ENCODE data around the gene PNCK. TPM values are rescaled to one million over a fixed set of nuclear protein-coding genes. Genes with fewer than 3 reads are reported as not detected.

The PNCK gene
- total and polyA plus RNA-seq, 2 of the 13 experiments (the other 11 are each of a cell fraction or from before 2014, with no cell fraction given): 33.1 TPM; not detected in 1

DNA sequence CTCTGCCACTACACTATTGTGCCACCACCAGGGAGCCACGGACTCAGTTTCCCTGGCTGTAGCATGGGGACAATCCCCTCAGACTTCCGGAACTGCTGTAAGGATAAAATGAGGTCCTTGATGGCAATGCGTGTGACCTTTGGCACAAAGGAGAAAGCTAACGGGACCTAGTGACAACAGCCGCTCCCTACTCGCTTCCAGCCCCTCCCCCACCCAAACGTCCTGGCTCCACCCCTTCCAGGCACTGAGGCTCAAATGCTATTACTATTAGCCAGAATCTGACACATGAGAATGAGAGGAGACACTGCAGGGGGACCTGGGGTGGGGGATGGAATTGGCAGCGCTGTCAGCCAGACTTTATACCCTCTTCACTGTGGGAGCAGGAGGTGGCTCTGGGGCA lies 32.0 kb downstream of the PNCK start (continued):
- TF ChIP-seq, protein P1, sequence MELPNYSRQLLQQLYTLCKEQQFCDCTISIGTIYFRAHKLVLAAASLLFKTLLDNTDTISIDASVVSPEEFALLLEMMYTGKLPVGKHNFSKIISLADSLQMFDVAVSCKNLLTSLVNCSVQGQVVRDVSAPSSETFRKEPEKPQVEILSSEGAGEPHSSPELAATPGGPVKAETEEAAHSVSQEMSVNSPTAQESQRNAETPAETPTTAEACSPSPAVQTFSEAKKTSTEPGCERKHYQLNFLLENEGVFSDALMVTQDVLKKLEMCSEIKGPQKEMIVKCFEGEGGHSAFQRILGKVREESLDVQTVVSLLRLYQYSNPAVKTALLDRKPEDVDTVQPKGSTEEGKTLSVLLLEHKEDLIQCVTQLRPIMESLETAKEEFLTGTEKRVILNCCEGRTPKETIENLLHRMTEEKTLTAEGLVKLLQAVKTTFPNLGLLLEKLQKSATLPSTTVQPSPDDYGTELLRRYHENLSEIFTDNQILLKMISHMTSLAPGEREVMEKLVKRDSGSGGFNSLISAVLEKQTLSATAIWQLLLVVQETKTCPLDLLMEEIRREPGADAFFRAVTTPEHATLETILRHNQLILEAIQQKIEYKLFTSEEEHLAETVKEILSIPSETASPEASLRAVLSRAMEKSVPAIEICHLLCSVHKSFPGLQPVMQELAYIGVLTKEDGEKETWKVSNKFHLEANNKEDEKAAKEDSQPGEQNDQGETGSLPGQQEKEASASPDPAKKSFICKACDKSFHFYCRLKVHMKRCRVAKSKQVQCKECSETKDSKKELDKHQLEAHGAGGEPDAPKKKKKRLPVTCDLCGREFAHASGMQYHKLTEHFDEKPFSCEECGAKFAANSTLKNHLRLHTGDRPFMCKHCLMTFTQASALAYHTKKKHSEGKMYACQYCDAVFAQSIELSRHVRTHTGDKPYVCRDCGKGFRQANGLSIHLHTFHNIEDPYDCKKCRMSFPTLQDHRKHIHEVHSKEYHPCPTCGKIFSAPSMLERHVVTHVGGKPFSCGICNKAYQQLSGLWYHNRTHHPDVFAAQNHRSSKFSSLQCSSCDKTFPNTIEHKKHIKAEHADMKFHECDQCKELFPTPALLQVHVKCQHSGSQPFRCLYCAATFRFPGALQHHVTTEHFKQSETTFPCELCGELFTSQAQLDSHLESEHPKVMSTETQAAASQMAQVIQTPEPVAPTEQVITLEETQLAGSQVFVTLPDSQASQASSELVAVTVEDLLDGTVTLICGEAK (IDR thresholded peaks at IDR 0.05): no peak
- TF ChIP-seq, protein P1 (CRISPR knock-in tag; IDR thresholded peaks at IDR 0.05): no peak
- no peak for TF ChIP-seq GLI4 (CRISPR knock-in tag; IDR thresholded peaks at IDR 0.05; ENCODE audit: borderline replicate concordance)
- TF ChIP-seq CEBPG (CRISPR knock-in tag; IDR thresholded peaks at IDR 0.05): no peak
- TF ChIP-seq, protein P2, sequence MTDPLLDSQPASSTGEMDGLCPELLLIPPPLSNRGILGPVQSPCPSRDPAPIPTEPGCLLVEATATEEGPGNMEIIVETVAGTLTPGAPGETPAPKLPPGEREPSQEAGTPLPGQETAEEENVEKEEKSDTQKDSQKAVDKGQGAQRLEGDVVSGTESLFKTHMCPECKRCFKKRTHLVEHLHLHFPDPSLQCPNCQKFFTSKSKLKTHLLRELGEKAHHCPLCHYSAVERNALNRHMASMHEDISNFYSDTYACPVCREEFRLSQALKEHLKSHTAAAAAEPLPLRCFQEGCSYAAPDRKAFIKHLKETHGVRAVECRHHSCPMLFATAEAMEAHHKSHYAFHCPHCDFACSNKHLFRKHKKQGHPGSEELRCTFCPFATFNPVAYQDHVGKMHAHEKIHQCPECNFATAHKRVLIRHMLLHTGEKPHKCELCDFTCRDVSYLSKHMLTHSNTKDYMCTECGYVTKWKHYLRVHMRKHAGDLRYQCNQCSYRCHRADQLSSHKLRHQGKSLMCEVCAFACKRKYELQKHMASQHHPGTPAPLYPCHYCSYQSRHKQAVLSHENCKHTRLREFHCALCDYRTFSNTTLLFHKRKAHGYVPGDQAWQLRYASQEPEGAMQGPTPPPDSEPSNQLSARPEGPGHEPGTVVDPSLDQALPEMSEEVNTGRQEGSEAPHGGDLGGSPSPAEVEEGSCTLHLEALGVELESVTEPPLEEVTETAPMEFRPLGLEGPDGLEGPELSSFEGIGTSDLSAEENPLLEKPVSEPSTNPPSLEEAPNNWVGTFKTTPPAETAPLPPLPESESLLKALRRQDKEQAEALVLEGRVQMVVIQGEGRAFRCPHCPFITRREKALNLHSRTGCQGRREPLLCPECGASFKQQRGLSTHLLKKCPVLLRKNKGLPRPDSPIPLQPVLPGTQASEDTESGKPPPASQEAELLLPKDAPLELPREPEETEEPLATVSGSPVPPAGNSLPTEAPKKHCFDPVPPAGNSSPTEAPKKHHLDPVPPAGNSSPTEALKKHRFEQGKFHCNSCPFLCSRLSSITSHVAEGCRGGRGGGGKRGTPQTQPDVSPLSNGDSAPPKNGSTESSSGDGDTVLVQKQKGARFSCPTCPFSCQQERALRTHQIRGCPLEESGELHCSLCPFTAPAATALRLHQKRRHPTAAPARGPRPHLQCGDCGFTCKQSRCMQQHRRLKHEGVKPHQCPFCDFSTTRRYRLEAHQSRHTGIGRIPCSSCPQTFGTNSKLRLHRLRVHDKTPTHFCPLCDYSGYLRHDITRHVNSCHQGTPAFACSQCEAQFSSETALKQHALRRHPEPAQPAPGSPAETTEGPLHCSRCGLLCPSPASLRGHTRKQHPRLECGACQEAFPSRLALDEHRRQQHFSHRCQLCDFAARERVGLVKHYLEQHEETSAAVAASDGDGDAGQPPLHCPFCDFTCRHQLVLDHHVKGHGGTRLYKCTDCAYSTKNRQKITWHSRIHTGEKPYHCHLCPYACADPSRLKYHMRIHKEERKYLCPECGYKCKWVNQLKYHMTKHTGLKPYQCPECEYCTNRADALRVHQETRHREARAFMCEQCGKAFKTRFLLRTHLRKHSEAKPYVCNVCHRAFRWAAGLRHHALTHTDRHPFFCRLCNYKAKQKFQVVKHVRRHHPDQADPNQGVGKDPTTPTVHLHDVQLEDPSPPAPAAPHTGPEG (CRISPR knock-in tag; IDR thresholded peaks at IDR 0.05): no peak
- no peak for TF ChIP-seq JUND (CRISPR knock-in tag; IDR thresholded peaks at IDR 0.05)
- no peak for TF ChIP-seq PHF8 (CRISPR knock-in tag; IDR thresholded peaks at IDR 0.05)
- no peak for TF ChIP-seq ZNF720 (CRISPR knock-in tag; IDR thresholded peaks at IDR 0.05)
- TF ChIP-seq SMAD9 (CRISPR knock-in tag; IDR thresholded peaks at IDR 0.05): no peak
- TF ChIP-seq ZNF83 (CRISPR knock-in tag; IDR thresholded peaks at IDR 0.05; ENCODE audit: borderline replicate concordance): no peak
- no peak for TF ChIP-seq SAFB2 (CRISPR knock-in tag; IDR thresholded peaks at IDR 0.05; ENCODE audit: borderline replicate concordance, low read depth)
- no peak for TF ChIP-seq DR1 (CRISPR knock-in tag; IDR thresholded peaks at IDR 0.05)
- no peak for TF ChIP-seq SIN3B (IDR thresholded peaks at IDR 0.05; ENCODE audit: low read length)
- TF ChIP-seq MXD3 (CRISPR knock-in tag; IDR thresholded peaks at IDR 0.05): no peak
- TF ChIP-seq HDAC2 (CRISPR knock-in tag; IDR thresholded peaks at IDR 0.05): no peak
- TF ChIP-seq ZFP62 (CRISPR knock-in tag; IDR thresholded peaks at IDR 0.05): no peak
- TF ChIP-seq RELA (CRISPR knock-in tag; IDR thresholded peaks at IDR 0.05): no peak
- TF ChIP-seq ZNF335 (CRISPR knock-in tag; IDR thresholded peaks at IDR 0.05): no peak

Data from HepG2 (cell line).